Stomach smooth muscle (tissue), 2 donors: Measurements from ENCODE around the gene EEFSEC.

Source experiments
- H3K27ac ChIP-seq: one replicate; pipeline ENCODE4 v1.7.0; 2013; ENCODE audit warnings: mild to moderate bottlenecking, low read length, inconsistent platforms
- H3K27me3 ChIP-seq, 2 donors: one replicate each; pipeline ENCODE4 v1.7.0; 2013; ENCODE audit warnings: low read length in 2 of 2; ENCODE audit not compliant: insufficient read depth in 2 of 2, control insufficient read depth in 1 of 2
- H3K36me3 ChIP-seq, 2 donors: one replicate each; pipeline ENCODE4 v1.7.0; 2013; ENCODE audit warnings: low read length in 2 of 2; ENCODE audit not compliant: control insufficient read depth in 2 of 2, insufficient read depth in 2 of 2
- H3K4me1 ChIP-seq: one replicate; pipeline ENCODE4 v1.7.0; 2013; ENCODE audit warnings: low read length; ENCODE audit not compliant: control insufficient read depth, insufficient read depth
- H3K4me3 ChIP-seq, 2 donors: one replicate each; pipeline ENCODE4 v1.7.0; 2013; ENCODE audit warnings: low read length in 2 of 2
- H3K9ac ChIP-seq, 2 donors: one replicate each; pipeline ENCODE4 v1.7.0; 2013; ENCODE audit warnings: low read length in 2 of 2, mild to moderate bottlenecking in 1 of 2
- H3K9me3 ChIP-seq, 2 donors: one replicate each; pipeline ENCODE4 v1.7.0; 2013; ENCODE audit warnings: low read length in 2 of 2; ENCODE audit not compliant: control insufficient read depth in 2 of 2
- donor health status: healthy.
- donor health status: Pancreatic carcinoma.

EEFSEC gene

DNA sequence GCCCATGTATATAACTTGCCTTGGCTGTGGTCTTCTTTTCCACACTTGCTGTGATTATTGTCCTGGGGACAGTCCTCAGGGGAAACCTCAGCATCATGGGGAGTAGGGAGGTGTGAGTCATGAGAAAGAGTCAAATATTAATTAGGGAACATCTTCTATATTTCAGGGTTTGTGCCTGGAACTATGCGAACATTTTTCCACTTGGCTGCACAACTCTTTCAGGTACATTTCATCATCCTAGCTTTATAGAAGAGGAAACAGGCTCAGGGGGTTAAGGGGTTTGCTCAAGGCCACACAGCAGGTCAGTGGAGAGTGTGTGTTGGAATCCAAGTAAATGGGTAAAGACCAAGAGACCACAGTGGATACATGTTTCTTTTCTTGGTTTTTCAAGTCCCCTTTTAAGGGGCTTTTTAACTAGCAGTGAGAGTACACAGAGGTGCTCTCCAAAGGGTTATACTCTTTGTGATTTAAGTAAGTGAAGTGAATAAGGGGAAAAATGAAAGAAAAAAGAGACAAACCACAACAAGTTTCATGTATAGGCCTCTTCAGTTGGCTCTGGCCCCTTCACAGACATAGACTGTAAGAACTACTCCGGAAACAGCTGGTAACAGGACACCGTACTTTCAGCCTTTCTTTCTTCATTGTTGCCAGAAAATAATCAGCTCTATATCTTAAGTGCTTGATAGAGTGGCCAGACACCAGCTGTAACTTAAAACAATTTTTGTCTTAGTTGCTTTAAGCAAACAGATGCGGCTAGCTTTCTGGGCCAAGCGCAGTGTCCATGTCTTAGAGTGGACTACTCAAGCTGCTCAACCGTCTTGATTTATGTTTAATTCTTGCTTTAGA lies 64.6 kb downstream of the EEFSEC start:
- no peaks in the 10 kb centered on the region for H3K36me3 ChIP-seq
- no peak overlapping the region for H3K9ac ChIP-seq
- no peak overlapping the region for H3K27ac ChIP-seq
- H3K27me3 ChIP-seq, result no peaks in the 10 kb centered on the region
- H3K4me1 ChIP-seq, result peaks cover 8% of the 10 kb centered on the region
- H3K4me3 ChIP-seq, result no peak overlapping the region
- H3K9me3 ChIP-seq, result peaks cover 0 to 3% of the 10 kb centered on the region in 2 donors

- H3K9me3 ChIP-seq, result peaks cover 0 to 7% of the 10 kb centered on the region in 2 donors
- no peak overlapping the region for H3K4me3 ChIP-seq
- H3K36me3 ChIP-seq, result no peaks in the 10 kb centered on the region
- no peaks in the 10 kb centered on the region for H3K27me3 ChIP-seq
- no peak overlapping the region for H3K9ac ChIP-seq
- peaks cover 8% of the 10 kb centered on the region for H3K4me1 ChIP-seq
- H3K27ac ChIP-seq, result no peak overlapping the region
Observed at GRCh38 chr3:128218548-128219257, 65.4 kb downstream of the EEFSEC start.

- H3K36me3 ChIP-seq, result no peaks in the 10 kb centered on the region
- no peak overlapping the region for H3K27ac ChIP-seq
- no peak overlapping the region for H3K4me3 ChIP-seq
- peaks cover 0 to 7% of the 10 kb centered on the region in 2 donors for H3K9me3 ChIP-seq
- no peaks in the 10 kb centered on the region for H3K27me3 ChIP-seq
- no peak overlapping the region for H3K9ac ChIP-seq
- peaks cover 3% of the 10 kb centered on the region for H3K4me1 ChIP-seq
Observed at GRCh38 chr3:128221328-128221727, 68.0 kb downstream of the EEFSEC start.

DNA sequence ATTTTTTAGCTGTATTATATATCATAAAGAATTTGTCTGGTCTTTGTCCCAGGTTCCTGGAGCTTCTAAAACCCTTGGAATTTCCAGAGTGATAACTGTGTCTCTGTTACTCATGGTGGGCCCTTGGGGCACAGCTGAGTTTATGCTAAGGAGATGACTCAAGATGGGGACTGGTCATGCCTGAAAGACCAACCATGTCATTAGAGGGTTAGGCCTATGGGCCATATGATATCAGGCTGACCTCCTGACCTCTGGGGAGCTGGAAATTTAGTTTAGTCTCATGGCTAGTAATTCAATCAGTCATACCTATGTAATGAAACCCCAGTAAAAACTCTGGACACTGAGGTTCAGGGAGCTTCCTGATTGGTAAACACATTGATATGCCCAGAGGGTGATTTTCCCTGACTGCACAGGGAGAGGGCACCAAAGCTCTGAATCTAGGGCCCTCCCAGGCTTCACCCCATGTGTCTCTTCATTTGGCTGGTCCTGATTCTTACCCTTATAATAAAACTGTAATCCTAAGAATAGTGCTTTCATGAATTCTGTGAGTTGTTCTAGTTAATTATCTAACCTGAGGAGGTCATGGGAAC lies 69.6 kb downstream of the EEFSEC start:
- no peaks in the 10 kb centered on the region for H3K4me1 ChIP-seq

DNA sequence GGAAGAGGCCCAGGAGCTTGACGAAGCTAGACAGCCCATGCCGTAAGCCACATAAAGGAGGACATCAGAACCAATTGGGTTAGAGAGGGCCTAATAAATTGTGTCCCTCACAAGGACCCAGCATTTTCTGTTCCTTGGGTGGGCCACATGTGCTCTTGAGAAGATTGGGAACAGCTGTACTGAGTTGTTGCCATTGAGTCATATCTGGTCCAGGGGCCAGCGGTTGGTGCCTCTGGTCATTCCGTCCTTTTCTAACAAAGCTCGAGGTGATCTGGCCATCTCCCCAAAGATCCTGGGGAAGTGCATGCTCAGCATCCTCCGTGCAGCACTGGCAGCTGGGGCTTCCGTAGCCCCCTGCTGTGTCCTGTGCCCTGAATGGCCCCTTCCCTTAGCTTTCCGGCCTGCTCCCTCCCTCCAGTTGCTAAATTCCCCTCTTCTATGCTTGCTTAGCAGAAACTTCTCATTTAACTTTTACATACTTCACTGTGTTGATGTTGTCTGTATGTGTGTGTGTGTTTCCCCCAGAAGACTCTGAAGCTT lies 73.0 kb downstream of the EEFSEC start:
- Histone ChIP-seq H3K36me3 (no peaks in the 10 kb centered on the region), H3K4me1 (peaks cover 1% of the 10 kb centered on the region), H3K9ac (no peak overlapping the region), H3K27me3 (no peaks in the 10 kb centered on the region), H3K9me3 (peaks cover 0 to 7% of the 10 kb centered on the region in 2 donors), H3K27ac (no peak overlapping the region), H3K4me3 (no peak overlapping the region)

More for the DNA sequence above, 69.6 kb downstream of the EEFSEC start:
- no peak overlapping the region for H3K9ac ChIP-seq
- no peaks in the 10 kb centered on the region for H3K27me3 ChIP-seq
- H3K27ac ChIP-seq, result no peak overlapping the region
- peaks cover 0 to 7% of the 10 kb centered on the region in 2 donors for H3K9me3 ChIP-seq
- H3K4me3 ChIP-seq, result no peak overlapping the region
- H3K36me3 ChIP-seq, result no peaks in the 10 kb centered on the region

DNA sequence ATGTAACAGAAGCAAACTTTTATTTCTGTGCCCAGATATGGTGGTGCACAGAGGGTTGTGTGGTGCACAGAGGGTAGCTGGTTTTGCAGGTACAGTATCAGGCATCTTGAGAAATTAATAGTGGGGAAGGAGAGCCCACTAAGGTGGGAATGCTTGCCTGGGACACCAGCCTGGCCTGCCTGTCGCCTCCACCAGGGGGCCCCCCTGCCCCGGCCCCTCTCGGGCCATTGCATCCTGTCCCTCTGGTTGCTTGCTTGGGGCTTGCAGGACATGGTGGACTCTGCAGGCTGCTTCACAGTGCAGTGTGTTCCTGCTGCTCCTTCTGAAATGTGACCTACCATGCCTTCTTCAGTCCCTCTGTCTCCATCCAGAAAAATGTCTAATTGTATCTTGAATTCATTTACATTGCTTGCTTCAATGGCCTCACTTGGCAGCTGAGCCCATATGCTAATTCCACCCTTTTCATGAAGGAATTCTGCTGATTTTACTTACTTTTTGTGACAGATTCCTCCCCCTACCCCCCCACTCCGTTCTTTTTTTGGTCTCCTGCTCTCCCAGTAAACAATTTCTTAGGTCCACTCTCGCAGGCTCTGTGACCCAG lies 73.6 kb downstream of the EEFSEC start:
- Histone ChIP-seq H3K4me1 (peaks cover 8% of the 10 kb centered on the region), H3K9ac (no peak overlapping the region), H3K36me3 (no peaks in the 10 kb centered on the region)

GRCh38 chr3:128227507-128227906 lies 74.2 kb downstream of the EEFSEC start:
- H3K27me3 ChIP-seq, result no peaks in the 10 kb centered on the region
- no peaks in the 10 kb centered on the region for H3K36me3 ChIP-seq
- H3K4me3 ChIP-seq, result no peak overlapping the region
- H3K4me1 ChIP-seq, result peaks cover 8% of the 10 kb centered on the region
- H3K9me3 ChIP-seq, result peaks cover 0 to 7% of the 10 kb centered on the region in 2 donors
- no peak overlapping the region for H3K27ac ChIP-seq
- no peak overlapping the region for H3K9ac ChIP-seq

More for the DNA sequence above, 73.6 kb downstream of the EEFSEC start:
- no peaks in the 10 kb centered on the region for H3K27me3 ChIP-seq
- peaks cover 0 to 7% of the 10 kb centered on the region in 2 donors for H3K9me3 ChIP-seq
- H3K27ac ChIP-seq, result no peak overlapping the region
- H3K4me3 ChIP-seq, result no peak overlapping the region

- H3K4me3 ChIP-seq, result no peak overlapping the region
- no peak overlapping the region for H3K9ac ChIP-seq
Observed at GRCh38 chr3:128228366-128228910, 75.2 kb downstream of the EEFSEC start.

DNA sequence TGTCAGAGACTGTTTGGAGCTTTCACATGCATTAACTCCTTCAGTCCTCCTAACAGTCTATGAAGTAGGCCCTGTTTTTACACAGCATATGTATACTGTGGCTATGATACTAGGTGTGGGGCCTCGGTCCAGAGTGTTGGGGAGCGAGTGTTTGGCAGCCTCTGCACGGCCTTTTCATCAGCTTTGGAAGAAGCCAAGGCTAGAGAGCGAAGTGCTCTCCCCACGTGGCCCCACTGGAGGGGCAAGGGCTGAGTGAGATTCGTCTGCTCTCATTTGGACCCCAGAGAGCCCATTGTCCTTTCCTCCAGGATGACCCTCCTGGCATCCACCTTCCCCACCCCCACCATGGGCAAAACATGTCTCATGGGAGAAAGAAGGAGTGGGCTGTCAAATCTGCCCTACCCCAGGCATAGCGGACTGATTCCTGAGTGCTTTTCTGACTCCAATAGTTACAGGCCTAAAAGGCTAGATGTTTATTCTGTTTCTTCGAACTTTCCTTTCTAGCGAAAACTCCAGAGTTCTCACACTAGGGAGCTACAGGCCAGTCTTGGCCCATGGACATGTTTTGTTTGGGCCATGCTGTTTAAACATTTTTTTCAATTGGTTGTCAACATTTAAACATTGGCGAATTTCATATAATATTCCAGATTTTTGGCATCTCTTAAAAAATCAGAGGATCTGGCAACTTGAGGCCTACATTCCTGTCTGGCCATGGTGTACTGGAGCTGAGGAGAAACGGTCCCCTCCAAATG lies 76.0 kb downstream of the EEFSEC start:
- H3K9me3 ChIP-seq, result no peaks in the 10 kb centered on the region
- H3K27ac ChIP-seq, result no peak overlapping the region
- no peak overlapping the region for H3K9ac ChIP-seq
- no peaks in the 10 kb centered on the region for H3K27me3 ChIP-seq
- no peaks in the 10 kb centered on the region for H3K36me3 ChIP-seq
- peaks cover 17% of the 10 kb centered on the region for H3K4me1 ChIP-seq
- no peak overlapping the region for H3K4me3 ChIP-seq

More at GRCh38 chr3:128228366-128228910, 75.2 kb downstream of the EEFSEC start:
- H3K36me3 ChIP-seq, result no peaks in the 10 kb centered on the region
- no peak overlapping the region for H3K27ac ChIP-seq
- peaks cover 15% of the 10 kb centered on the region for H3K4me1 ChIP-seq
- H3K9me3 ChIP-seq, result no peaks in the 10 kb centered on the region
- H3K27me3 ChIP-seq, result no peaks in the 10 kb centered on the region
